ENCODE data around the gene CDH4.
"Not testable (repeated sequence)": the region's sequence is repeated elsewhere in the genome, so short reads cannot be mapped to it uniquely, and the experiment has no call there.

CDH4 gene

DNA sequence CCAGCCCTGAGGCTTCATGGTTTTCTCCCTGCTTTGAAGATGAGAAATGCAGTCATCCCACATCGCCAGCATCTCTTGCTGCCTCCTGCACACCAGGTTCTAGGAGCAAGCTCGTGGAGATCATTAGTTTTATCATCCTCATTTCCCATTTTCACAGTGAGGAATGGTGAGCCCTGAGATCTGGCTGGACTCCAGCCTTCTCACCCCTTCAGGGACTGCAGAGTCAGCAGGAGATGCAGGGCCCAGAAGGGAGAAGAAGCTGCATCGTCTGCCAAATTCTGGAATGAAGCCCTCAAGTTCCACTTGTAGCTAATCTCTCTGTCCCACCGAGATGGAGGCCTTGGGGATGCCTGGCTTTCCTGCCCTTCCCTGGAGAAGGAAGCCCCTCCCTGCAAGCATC lies 596.8 kb downstream of the CDH4 start:
- no peak for DNase-seq (ENCODE audit: low read depth, low spot score)
- H3K27ac ChIP-seq = no peak overlapping the region

DNA sequence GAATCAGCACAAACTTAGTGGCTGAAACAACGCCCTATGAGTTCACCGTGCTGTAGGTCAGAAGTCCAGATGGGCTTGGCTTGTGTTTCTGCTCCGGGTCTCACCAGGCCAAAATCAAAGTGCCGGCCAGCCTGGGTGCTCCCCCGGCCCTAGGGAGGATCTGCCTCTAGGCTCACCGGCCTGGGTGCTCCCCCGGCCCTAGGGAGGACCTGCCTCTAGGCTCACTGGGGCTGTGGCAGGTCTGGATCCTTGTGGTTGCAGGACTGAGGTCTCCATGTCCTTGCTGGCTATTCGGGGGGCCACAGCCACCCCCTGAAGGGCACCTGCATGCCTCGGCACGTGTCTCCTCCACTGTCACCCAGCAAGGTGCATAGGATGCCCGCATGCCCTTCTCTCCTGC lies 597.3 kb downstream of the CDH4 start:
- no peak for DNase-seq (ENCODE audit: low read depth, low spot score)
- no peak overlapping the region for H3K27ac ChIP-seq

DNA sequence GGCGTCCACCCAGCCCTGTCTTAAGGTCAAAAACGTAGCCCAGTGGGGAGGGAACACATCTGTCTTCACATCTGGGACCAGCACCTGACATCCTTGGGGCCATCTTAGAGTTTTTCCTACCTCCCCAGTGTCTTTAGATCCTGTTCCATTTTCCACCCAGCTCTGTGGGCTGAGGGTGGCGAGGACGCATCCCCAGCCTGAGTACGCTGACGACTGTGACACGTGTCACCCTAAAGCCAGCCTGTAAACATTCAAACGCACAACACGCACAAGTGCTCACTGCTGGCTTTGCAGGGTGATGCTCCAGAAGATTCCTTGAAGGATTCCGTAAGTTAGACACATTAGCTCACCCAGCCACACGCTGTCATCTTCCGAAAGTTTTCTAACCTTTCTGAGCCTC lies 597.8 kb downstream of the CDH4 start:
- DNase-seq (ENCODE audit: low read depth, low spot score) = no peak
- no peak overlapping the region for H3K27ac ChIP-seq

DNA sequence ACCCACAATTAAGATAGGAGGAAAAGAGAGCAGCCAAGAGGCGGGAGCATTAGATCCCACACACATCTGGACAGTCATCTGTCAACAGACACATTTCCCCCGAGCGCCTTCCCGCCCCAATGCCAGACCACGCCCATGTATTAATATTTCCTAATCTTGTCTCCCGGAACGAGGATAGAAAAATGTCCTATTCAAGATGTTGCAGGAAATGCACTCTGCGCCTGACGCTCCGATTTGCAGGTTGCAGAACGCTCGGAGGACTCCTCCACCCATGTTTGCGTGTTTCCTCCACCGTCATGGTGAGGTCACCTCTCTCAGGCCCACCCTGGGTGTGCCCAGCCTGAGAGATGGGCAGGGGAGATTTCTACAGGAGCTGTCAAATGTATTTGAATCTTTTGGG lies 598.4 kb downstream of the CDH4 start:
- no peak for DNase-seq (ENCODE audit: low read depth, low spot score)
- H3K27ac ChIP-seq = no peak overlapping the region

DNA sequence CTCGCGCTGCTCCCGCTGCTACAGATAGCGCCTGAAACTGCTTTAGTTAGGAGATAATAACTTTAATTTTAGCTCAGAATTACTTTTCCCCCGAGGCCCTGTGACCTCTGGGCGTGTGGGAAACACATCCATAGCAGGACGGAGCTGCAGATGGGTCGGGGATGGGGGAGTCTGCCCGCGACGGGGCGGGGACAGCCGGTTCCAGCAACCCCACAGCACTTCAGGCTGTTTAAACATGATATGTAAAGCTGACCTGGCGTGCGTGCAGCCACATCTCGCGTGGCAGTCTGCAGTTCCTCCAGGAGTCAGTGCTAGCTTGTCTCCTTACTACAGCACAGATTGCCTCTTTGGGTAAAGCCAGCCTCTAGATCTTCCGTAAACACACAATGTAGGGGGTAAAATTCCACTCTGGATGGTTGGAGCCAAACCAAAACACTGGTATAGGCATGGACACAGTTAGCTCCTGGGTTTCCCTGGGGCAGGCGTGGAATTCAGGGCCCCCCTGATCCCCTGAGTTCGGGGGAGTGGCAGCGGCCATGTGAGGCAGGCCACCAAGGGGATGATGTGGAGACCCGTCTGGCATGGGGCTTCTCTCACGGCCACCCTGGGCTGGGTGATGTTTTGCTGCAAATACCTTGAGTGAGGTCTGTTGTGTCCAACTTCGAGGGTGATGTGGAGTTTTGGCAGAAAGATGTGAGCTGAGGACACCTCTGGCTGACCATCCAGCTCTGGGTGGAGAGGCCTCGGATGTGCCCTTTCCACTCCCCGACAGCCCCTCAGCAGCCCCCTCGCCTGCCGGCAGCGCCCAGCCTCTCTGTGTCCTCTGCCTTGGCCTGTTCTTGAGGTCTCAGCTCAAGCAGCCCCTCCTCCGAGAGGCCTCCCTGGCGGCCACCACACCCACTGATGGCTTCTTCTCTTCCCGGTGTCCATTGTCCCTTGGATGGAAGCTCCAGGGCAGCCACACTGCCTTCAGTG lies 599.2 kb downstream of the CDH4 start:
- H3K27ac ChIP-seq = no peak overlapping the region
- no peak for DNase-seq (ENCODE audit: low read depth, low spot score)

DNA sequence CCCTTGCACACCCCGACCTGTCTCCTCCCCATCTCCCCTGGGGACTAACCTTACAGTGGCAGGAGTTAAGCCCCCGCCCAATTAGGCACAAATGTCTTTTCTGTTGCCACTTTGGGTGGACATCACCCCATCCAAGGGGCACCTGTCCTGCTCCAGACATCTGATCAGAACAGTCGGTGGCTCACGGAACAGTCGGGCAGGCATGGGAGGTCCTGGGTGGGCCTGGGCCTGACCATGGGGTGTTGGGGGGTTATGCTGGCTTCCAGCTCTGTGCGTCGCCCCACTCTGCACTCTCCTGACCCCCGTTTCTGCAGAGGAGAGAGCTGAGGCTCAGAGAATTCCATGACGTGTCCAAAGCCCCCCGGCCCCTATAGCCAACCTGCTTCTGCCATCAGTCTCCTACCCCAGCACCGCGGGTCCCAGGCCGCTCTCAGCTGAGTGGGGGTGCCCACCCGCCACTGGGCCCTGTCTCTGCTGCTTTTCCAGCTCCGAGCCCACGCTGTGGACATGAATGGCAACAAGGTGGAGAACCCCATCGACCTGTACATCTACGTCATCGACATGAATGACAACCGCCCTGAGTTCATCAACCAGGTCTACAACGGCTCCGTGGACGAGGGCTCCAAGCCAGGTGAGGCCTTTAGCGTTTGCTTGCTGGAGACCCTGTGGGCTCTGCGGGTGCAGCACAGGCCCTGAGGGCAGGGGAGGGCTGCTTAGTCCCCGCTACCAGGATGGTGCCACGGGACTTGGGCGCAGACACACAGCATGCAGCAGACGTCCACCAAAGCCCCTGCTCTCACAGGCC lies 600.4 kb downstream of the CDH4 start:
- no peak overlapping the region for H3K27ac ChIP-seq
- DNase-seq (ENCODE audit: low read depth, low spot score) = no peak

DNA sequence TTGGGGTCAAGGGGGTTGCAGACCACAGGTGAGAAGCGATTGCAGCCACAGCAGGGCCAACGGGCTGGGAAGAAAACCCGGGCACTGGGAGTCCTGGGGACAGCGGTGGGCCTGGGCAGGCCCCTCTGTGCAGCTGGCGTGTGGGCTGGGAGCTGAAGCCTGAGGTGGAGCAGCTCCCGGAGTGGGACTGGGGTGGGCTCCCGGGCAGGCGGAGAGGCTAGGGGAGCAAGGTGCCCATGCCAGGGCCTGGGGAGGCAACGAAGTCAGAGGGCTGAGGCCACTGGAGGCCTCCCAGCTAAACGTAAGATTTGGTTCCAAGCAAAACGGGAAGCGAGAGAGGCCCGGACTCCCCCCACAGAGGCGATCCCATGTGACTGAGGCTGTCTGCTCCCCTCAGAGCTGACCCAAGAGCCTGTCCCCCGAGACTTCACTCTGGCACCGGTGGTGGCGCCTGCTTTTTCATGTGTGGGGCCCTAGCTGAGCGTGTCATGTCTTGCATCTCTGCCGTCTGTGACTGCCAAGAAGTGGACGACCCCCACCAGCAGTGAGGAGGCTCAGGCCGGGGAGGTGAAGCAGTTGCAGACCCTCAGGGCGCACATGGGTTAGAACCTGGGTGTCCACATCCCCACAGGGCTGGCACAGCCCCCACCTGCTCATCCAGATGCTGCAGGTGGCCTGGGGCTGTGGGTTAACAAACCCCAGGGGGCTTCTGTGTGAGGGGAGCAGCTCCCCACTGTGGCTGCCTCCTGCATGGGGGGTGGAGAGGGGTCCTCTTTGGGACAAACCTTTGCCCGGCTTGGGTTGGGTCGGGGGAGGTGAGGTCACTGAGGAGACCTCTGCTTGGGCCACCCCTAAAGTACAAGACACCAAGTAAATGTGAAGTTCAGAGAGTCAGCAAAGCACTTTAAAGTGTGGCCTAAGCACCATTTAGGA lies 601.3 kb downstream of the CDH4 start:
- DNase-seq (ENCODE audit: low read depth, low spot score) = no peak
- H3K27ac ChIP-seq = no peak overlapping the region

DNA sequence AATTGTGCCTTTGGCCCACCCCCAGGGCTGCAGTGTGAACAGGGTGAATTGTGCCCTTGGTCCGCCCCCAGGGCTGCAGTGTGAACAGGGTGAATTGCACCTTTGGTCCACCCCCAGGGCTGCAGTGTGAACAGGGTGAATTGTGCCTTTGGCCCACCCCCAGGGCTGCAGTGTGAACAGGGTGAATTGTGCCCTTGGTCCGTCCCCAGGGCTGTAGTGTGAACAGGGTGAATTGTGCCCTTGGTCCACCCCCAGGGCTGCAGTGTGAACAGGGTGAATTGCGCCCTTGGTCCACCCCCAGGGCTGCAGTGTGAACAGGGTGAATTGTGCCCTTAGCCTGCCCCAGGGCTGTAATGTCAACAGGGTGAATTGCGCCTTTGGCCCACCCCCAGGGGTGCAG lies 602.5 kb downstream of the CDH4 start:
- H3K27ac ChIP-seq; DNase-seq (ENCODE audit: low read depth, low spot score): not testable (repeated sequence)

DNA sequence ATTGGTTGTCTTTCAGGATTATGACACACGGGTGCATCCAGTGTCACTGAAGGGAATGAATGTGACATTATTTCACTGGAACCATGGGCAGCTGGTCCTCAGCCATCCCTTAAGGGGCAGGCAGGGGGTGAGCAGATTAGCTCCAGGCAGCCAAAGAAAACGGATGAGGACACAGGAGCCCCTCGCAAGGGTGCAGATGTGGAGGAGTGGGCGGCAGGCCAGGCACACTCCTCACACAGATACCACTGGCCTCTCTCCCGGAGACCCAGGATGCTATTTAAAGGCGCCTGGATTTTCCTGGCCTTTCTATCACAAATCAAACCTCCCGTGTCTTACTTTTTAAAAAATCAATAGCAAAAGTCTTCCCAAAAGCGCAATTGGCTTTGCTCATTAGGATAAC lies 603.2 kb downstream of the CDH4 start:
- no peak overlapping the region for H3K27ac ChIP-seq
- DNase-seq (ENCODE audit: low read depth, low spot score) = no peak

DNA sequence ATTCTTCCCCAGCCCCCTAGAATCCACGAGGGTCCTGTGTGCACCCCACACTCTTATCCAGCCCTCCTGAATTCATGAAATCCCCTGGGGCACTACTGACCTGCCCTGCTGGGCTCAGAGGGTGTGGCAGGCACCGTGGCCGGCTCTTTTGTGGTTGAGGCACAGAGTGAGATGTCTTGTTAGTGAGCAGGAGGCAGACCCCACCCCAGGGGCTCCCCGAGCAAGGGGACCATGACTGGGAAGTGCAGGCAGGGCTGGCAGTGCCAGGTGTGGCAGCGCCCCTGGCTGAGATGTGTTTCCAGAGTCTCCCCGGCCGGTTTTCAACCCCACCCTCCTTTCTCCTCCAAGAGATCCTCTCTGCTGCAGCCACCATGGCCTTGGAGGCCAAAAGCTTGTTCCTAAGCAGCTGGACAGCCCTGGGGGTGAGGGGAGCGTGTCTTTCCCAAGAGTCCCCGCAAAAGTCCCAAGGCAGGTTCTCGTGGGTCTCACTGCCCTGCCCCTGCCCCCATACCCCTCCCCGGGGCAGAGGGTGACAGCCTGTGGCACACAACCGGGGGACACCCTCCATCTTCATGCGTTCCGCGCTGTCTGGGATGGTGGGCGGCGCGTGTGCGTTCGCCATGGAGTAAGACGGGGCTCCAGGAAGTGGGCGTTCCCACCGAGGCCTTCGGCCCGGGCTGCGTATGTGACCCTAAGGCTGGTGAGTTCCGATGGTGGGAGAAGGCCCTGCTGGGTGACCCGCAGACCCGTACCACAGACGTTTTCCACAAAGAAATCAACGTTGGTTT lies 604.8 kb downstream of the CDH4 start:
- no peak for DNase-seq (ENCODE audit: low read depth, low spot score)
- no peak overlapping the region for H3K27ac ChIP-seq

DNA sequence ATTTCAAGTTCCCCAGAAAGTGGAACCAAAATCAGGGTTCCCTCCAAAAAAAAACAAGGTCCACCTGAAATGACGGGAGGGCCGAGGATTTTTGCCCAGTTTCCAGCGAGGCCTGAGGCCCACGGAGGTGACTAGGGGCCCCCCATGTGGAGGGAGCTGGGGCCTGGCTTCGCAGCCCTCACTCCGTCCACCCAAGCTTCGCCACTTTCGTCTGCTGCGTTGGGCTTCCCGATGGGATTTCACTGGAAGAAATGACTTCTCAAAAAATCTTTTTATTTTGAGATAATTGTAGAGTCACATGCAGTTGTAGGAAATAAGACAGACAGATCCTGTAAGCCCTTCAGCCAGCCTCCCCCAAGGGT lies 605.3 kb downstream of the CDH4 start:
- H3K27ac ChIP-seq = no peak overlapping the region
- DNase-seq (ENCODE audit: low read depth, low spot score) = no peak

DNA sequence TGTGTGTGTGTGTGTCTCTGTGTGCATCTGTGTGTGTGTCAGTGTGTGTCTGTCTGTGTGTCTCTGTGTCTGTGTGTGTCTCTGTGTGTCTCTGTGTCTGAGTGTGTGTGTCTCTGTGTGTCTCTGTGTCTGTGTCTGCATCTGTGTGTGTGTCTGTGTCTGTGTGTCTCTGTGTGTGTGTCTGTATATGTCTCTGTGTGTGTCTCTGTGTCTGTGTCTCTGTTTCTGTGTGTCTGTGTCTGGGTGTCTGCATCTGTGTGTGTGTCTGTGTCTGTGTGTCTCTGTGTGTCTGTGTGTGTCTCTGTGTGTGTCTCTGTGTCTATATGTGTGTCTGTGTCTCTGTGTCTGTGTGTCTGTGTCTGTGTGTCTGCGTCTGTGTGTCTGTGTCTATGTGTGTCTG lies 605.8 kb downstream of the CDH4 start:
- DNase-seq (ENCODE audit: low read depth, low spot score) = no peak
- H3K27ac ChIP-seq = no peak overlapping the region

DNA sequence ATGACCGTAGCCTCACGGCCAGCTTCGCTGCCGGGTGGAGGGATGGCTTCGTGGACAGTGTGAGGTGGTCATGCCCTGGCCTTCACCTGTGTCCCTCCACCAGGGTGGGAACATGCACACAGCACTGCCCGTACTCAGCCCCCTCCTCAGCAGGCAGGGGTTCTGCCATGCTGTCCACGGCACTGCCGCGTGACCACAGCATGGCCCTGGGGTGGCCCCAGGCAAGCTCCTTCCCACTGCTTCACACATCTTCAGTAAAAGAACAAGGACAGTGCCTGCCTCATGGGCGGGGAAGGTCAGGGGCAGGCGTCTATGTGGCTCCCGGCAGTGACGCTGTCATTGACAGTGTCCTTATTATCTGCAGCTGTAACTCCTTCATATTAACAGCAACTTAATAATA lies 607.7 kb downstream of the CDH4 start:
- no peak for DNase-seq (ENCODE audit: low read depth, low spot score)
- no peak overlapping the region for H3K27ac ChIP-seq

DNA sequence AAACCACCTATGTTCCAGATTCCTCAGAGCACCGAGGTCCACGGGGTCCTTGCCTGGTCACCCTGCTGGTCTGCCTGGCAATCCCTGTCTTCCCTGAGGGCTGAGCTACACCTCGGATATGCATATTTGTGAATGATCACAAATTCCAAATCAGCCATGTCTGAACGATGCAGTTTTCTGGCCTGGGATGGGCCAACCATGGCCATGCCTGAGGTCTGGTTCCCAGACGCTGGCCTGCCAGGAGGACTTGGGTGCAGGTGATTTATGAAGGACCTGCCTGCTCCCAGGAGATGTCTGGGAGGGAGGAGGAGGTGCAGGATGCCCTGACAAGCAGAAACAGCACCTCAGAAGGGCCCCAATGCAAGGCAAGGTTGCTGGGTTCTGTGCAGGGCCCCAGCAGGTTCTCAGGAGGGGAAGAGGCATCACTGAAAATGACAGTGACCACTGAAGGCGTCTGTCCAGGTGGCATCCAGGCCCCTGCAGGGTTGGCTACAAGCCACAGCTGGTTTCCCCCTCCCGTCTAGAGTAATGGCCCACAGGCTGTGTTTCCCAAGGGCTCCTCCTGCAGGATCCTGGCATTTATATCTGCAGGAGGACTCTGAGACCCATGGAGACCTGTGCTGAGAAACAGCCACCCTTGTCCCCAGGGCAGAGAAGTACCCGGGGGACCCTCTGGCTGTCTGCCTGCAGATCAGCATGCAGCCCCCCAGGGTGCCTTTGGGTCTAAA lies 608.4 kb downstream of the CDH4 start:
- DNase-seq (ENCODE audit: low read depth, low spot score) = no peak
- no peak overlapping the region for H3K27ac ChIP-seq

DNA sequence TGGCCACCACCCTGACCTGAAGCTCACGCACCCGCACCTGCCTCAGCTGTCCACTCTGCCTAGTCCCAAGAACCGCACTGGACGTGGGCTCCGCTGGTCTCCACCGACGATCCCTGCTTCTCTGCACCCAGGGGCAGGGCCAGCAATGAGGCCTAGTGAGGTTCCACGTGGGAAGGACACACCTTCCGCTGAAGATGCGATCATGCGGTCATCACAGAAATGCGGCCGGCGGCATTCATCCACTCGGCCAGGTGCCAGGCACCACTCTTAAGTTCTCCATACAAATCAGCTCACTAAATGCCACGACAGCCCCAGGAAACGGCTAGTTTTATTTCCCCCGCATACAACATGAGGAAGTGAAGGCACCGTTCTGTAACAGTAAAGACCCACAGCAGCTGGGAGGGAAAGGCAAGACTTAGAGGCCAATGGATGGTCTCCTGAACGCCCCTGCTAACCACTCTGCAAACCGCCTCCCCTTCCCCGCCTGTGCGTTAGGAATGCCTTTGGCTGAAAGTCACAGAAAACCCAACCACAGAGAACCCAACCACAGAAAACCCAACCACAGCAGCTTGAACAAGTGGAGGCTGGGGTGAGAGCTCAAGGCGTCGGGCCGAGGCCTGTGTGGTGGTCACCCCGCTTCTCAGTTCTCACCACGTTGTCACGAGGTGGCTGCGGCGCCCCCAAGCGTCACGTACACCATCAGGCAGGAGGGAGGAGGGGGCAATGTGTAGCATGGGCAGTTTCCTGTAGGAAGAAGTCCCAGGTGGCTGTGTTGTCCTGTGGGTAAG lies 609.2 kb downstream of the CDH4 start:
- no peak overlapping the region for H3K27ac ChIP-seq
- DNase-seq (ENCODE audit: low read depth, low spot score) = no peak

DNA sequence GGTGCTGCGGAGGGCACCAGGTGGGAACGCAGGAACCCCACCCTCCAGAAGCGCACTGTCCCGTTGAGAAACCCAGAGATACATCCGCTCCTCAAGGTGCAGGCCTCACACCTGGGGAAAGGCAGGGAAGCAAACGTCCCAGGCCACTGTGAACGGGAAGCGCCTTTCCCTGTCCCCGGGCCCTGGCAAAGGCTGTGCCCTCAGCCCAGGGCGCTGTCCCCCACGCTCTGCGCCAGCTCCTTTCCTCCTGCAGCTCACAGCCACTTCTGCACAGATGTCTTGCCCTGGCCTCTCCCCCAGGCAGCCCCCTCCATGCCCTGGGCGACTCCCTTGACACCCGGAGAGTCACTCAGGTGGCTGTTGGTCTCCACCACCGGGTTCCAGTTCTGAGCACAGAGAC lies 609.8 kb downstream of the CDH4 start:
- H3K27ac ChIP-seq = no peak overlapping the region
- DNase-seq (ENCODE audit: low read depth, low spot score) = no peak

DNA sequence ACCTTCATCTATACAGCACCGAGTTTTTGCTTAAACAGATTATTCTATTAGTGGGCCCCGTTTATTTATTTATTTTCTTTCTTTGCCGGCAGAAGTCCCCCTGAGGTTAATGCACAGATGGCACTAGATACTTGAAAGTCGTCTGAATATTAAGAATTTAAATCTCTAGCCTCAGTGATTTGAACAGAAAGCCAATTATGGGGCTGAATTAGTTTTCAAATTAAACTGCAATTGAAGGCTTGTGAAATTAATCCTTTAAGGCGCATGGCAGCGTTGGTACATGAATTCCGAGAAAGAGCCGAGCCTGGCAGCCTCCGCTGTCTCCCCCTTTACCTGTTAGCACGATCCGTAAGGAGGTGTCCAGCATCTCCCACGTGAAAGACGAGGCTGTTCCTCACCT lies 610.8 kb downstream of the CDH4 start:
- DNase-seq (ENCODE audit: low read depth, low spot score) = no peak
- H3K27ac ChIP-seq = no peak overlapping the region

DNA sequence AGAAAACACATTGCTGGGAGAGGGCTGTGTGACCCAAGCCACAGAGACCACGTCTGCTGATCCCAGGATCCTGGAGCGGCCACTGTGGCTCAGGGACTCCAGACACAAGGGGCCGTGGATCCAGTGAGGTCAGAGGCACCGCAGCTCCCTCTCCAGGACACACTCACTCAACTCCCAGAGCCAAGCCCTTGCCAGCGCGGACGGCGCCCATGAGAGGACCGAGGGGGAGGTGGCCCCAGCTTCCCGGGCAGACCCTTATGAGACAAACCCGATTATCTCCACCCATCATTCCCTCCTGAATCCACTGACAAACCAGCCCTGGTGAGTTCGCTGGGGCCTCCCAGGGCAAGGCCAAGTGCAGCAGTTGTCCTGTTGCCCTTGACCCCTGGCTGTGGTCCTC lies 612.4 kb downstream of the CDH4 start:
- DNase-seq (ENCODE audit: low read depth, low spot score) = no peak
- H3K27ac ChIP-seq = no peak overlapping the region
